HepG2 (cell line): Measurements from ENCODE around the gene AGXT. TPM values are rescaled to one million over a fixed set of nuclear protein-coding genes. Genes with fewer than 3 reads are reported as not detected.
A peak's percentile ranks its signal among the peaks of the same experiment; 100 is the strongest.

Experiments
- AHR ChIP-seq: IDR thresholded peaks from 2 replicates; pipeline ENCODE4 v1.6.1; 2018; ENCODE audit warnings: missing genetic modification reagents, missing compliant biosample characterization
- FOXJ3 ChIP-seq: sonication (generic); formaldehyde crosslinking; IDR thresholded peaks from 2 replicates; pipeline ENCODE4 v1.4.0; 2020; ENCODE audit warnings: missing genetic modification reagents, mild to moderate bottlenecking, borderline replicate concordance
- KDM5A ChIP-seq: fragments of 200-600 bp; sonication (generic); IDR thresholded peaks from 2 replicates; pipeline ENCODE4 v1.7.0; 2018; ENCODE audit warnings: antibody characterized with exemption, mild to moderate bottlenecking, low read length, borderline replicate concordance
- PHF8 ChIP-seq: sonication (generic); formaldehyde crosslinking; IDR thresholded peaks from 2 replicates; pipeline ENCODE4 v1.5.0; 2020; ENCODE audit warnings: missing genetic modification reagents
- RNF2 ChIP-seq: fragments of 450-650 bp; conservative IDR thresholded peaks from 2 replicates; pipeline ENCODE4 v1.6.1; 2016; ENCODE audit warnings: low read depth
- SIX4 ChIP-seq: sonication (generic); formaldehyde crosslinking; IDR thresholded peaks from 2 replicates; pipeline ENCODE4 v1.4.0; 2020; ENCODE audit warnings: missing genetic modification reagents
- SP1 ChIP-seq, 2 experiments: fragments of 450-650 bp in 1 of 2; sonication (generic) in 1 of 2; formaldehyde crosslinking in 1 of 2; IDR thresholded peaks; 2 replicates each; pipeline versions ENCODE4 v1.4.0 to v1.6.1; 2016 to 2020; ENCODE audit warnings: missing genetic modification reagents in 1 of 2
- ZNF232 ChIP-seq: sonication (generic); formaldehyde crosslinking; IDR thresholded peaks from 2 replicates; pipeline ENCODE4 v1.4.0; 2020; ENCODE audit warnings: missing genetic modification reagents, borderline replicate concordance
- polyA plus RNA-seq, 8 experiments: library from polyadenylated mRNA; depleted of rRNA in 3 of 8; stranded (reverse) in 7 of 8; unstranded in 1 of 8; fragments of >200 nt; fragmentation: Illumina TruSeq in 4 of 8; extraction: Trizol in 4 of 8; gene quantifications; 2 replicates each; pipeline versions ENCODE4 v1.2.1 to v1.2.3, GENCODE V29; 2011 to 2016; ENCODE audit warnings: low read depth in 4 of 8, missing spikeins in 1 of 8, mixed read lengths in 1 of 8; ENCODE audit not compliant: insufficient read depth in 1 of 8
- total RNA-seq, 5 experiments: library from RNA; depleted of rRNA; stranded (reverse); fragments of >200 nt; fragmentation: Illumina TruSeq; extraction: Trizol; gene quantifications; 2 replicates each; pipeline ENCODE4 v1.2.3, GENCODE V29; 2016; ENCODE audit warnings: low read depth in 1 of 5
- TF ChIP-seq, protein P1 (sequence below): sonication (generic); formaldehyde crosslinking; IDR thresholded peaks from 2 replicates; pipeline ENCODE4 v1.4.0; 2020; ENCODE audit warnings: missing genetic modification reagents
- TF ChIP-seq, protein P2 (sequence below): sonication (generic); formaldehyde crosslinking; IDR thresholded peaks from 2 replicates; pipeline ENCODE4 v1.4.0; 2020; ENCODE audit warnings: missing genetic modification reagents, borderline replicate concordance
- TF ChIP-seq, protein P3 (sequence below): sonication (generic); formaldehyde crosslinking; IDR thresholded peaks from 2 replicates; pipeline ENCODE4 v1.5.0; 2020; ENCODE audit warnings: mild to moderate bottlenecking, missing genetic modification reagents
- TF ChIP-seq, protein P4 (sequence below): sonication (generic); formaldehyde crosslinking; IDR thresholded peaks from 2 replicates; pipeline ENCODE4 v1.4.0; 2020; ENCODE audit warnings: mild to moderate bottlenecking, missing genetic modification reagents

The AGXT gene
- total and polyA plus RNA-seq, 2 of the 13 experiments (the other 11 are each of a cell fraction or from before 2014, with no cell fraction given): 41.9 to 96.1 TPM

DNA sequence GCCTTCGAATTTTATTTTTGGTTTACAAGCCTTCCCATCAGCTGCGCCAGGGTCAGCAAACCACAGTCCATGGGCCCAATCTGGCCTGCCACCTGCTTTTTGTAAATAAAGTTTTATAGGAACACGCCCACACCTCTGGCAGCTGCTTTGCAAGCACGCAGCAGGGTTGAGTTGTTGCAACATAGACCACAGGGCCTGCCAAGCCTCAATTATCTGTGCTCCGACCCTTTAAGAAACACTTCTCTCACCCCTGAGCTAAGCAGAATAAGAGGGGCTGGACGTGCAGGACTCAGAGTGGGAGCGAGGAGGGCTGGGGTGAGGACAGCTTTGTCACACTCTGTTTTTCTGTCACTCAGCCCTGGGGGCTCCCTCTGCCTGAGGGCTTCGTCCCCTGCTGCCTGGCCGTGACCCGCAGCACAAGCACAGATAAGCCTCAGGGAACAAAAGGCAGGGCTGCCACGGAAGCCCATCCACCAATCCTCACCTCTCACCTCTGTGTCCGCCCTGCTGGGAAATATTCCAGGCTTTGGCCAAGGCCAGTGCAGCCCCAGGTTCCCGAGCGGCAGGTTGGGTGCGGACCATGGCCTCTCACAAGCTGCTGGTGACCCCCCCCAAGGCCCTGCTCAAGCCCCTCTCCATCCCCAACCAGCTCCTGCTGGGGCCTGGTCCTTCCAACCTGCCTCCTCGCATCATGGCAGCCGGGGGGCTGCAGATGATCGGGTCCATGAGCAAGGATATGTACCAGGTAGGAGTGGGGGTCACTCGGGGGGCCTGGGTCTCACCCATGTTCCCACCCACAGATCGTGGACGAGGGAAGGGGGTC lies at the start of gene AGXT (continued):
- TF ChIP-seq, protein P1, sequence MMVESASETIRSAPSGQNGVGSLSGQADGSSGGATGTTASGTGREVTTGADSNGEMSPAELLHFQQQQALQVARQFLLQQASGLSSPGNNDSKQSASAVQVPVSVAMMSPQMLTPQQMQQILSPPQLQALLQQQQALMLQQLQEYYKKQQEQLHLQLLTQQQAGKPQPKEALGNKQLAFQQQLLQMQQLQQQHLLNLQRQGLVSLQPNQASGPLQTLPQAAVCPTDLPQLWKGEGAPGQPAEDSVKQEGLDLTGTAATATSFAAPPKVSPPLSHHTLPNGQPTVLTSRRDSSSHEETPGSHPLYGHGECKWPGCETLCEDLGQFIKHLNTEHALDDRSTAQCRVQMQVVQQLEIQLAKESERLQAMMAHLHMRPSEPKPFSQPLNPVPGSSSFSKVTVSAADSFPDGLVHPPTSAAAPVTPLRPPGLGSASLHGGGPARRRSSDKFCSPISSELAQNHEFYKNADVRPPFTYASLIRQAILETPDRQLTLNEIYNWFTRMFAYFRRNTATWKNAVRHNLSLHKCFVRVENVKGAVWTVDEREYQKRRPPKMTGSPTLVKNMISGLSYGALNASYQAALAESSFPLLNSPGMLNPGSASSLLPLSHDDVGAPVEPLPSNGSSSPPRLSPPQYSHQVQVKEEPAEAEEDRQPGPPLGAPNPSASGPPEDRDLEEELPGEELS (CRISPR knock-in tag): peak; percentile 68
- TF ChIP-seq ZNF232 (CRISPR knock-in tag) (peak; percentile 84; the same call in 1 of the 2 replicates), AHR (CRISPR knock-in tag) (no peak), PHF8 (CRISPR knock-in tag) (peak; percentile 61), SP1 (IDR thresholded peaks at IDR 0.05) (no peak), SP1 (CRISPR knock-in tag; IDR thresholded peaks at IDR 0.05) (peak; percentile 90), FOXJ3 (peak; percentile 80; the same call in 1 of the 2 replicates), KDM5A (no peak; the same call in 1 of the 2 replicates), RNF2 (peak; percentile 87), SIX4 (CRISPR knock-in tag) (no peak)
- TF ChIP-seq, protein P2, sequence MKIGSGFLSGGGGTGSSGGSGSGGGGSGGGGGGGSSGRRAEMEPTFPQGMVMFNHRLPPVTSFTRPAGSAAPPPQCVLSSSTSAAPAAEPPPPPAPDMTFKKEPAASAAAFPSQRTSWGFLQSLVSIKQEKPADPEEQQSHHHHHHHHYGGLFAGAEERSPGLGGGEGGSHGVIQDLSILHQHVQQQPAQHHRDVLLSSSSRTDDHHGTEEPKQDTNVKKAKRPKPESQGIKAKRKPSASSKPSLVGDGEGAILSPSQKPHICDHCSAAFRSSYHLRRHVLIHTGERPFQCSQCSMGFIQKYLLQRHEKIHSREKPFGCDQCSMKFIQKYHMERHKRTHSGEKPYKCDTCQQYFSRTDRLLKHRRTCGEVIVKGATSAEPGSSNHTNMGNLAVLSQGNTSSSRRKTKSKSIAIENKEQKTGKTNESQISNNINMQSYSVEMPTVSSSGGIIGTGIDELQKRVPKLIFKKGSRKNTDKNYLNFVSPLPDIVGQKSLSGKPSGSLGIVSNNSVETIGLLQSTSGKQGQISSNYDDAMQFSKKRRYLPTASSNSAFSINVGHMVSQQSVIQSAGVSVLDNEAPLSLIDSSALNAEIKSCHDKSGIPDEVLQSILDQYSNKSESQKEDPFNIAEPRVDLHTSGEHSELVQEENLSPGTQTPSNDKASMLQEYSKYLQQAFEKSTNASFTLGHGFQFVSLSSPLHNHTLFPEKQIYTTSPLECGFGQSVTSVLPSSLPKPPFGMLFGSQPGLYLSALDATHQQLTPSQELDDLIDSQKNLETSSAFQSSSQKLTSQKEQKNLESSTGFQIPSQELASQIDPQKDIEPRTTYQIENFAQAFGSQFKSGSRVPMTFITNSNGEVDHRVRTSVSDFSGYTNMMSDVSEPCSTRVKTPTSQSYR: peak; percentile 38
- TF ChIP-seq, protein P3, sequence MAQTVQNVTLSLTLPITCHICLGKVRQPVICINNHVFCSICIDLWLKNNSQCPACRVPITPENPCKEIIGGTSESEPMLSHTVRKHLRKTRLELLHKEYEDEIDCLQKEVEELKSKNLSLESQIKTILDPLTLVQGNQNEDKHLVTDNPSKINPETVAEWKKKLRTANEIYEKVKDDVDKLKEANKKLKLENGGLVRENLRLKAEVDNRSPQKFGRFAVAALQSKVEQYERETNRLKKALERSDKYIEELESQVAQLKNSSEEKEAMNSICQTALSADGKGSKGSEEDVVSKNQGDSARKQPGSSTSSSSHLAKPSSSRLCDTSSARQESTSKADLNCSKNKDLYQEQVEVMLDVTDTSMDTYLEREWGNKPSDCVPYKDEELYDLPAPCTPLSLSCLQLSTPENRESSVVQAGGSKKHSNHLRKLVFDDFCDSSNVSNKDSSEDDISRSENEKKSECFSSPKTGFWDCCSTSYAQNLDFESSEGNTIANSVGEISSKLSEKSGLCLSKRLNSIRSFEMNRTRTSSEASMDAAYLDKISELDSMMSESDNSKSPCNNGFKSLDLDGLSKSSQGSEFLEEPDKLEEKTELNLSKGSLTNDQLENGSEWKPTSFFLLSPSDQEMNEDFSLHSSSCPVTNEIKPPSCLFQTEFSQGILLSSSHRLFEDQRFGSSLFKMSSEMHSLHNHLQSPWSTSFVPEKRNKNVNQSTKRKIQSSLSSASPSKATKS (CRISPR knock-in tag): peak; percentile 78; the same call in 1 of the 2 replicates
- TF ChIP-seq, protein P4, sequence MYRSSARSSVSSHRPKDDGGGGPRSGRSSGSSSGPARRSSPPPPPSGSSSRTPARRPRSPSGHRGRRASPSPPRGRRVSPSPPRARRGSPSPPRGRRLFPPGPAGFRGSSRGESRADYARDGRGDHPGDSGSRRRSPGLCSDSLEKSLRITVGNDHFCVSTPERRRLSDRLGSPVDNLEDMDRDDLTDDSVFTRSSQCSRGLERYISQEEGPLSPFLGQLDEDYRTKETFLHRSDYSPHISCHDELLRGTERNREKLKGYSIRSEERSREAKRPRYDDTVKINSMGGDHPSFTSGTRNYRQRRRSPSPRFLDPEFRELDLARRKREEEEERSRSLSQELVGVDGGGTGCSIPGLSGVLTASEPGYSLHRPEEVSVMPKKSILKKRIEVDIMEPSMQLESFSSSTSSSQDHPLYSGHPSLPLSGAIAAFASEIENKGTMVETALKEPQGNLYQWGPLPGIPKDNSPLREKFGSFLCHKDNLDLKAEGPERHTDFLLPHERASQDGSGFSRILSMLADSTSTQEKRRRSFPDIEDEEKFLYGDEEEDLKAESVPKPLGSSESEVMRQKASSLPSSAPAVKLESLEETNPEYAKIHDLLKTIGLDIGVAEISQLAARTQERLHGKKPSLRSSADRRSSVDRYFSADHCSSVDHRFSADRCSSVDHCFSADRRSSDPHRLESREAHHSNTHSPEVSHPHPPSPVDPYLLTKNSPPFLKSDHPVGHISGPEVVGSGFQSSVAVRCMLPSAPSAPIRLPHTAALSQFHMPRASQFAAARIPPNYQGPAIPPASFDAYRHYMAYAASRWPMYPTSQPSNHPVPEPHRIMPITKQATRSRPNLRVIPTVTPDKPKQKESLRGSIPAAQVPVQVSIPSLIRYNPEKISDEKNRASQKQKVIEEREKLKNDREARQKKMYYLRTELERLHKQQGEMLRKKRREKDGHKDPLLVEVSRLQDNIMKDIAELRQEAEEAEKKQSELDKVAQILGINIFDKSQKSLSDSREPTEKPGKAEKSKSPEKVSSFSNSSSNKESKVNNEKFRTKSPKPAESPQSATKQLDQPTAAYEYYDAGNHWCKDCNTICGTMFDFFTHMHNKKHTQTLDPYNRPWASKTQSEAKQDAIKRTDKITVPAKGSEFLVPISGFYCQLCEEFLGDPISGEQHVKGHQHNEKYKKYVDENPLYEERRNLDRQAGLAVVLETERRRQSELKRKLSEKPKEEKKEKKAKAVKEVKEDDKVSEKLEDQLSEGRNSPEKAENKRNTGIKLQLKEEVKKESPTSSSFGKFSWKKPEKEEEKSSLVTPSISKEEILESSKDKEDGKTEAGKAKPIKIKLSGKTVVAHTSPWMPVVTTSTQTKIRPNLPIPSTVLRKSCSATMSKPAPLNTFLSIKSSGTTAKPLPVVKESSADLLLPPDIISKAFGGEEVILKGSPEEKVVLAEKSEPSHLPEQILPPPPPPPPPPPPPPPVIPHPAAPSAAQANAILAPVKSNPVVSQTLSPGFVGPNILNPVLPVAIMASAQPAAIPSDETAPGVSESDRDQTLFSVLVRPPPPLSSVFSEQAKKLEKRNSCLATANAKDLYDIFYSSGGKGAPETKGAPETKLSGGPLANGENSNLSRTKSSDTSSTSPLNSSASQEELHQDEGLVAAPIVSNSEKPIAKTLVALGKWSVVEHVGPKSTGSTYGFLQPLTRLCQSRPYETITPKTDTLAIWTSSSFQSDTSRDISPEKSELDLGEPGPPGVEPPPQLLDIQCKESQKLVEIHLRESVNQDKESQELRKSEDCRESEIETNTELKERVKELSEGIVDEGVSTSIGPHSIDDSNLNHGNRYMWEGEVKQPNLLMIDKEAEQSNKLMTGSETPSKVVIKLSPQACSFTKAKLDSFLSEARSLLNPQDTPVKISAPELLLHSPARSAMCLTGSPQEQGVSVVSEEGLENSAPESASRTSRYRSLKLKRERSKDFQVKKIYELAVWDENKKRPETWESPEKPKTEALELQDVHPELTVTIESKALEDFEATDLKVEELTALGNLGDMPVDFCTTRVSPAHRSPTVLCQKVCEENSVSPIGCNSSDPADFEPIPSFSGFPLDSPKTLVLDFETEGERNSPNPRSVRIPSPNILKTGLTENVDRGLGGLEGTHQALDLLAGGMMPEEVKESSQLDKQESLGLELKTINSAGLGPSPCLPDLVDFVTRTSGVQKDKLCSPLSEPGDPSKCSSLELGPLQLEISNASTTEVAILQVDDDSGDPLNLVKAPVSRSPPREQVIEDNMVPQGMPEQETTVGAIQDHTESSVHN (CRISPR knock-in tag): no peak; the same call in none of the 2 replicates
